Measurements from ENCODE around the gene BIRC6. TPM values are rescaled to one million over a fixed set of nuclear protein-coding genes. Genes with fewer than 3 reads are reported as not detected.
"Not testable (repeated sequence)": the region's sequence is repeated elsewhere in the genome, so short reads cannot be mapped to it uniquely, and the experiment has no call there.

BIRC6 gene
- total RNA-seq, 1 experiment from 2014 or later, result 63.1 TPM

GRCh38 chr2:32534831-32535230 is 178.0 kb downstream of the BIRC6 start (continued):
- TF ChIP-seq, protein P1, sequence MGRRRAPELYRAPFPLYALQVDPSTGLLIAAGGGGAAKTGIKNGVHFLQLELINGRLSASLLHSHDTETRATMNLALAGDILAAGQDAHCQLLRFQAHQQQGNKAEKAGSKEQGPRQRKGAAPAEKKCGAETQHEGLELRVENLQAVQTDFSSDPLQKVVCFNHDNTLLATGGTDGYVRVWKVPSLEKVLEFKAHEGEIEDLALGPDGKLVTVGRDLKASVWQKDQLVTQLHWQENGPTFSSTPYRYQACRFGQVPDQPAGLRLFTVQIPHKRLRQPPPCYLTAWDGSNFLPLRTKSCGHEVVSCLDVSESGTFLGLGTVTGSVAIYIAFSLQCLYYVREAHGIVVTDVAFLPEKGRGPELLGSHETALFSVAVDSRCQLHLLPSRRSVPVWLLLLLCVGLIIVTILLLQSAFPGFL (CRISPR knock-in tag; IDR thresholded peaks at IDR 0.05; ENCODE audit: borderline replicate concordance), result no peak
- TF ChIP-seq ATF6 (CRISPR knock-in tag; IDR thresholded peaks at IDR 0.05), result no peak

DNA sequence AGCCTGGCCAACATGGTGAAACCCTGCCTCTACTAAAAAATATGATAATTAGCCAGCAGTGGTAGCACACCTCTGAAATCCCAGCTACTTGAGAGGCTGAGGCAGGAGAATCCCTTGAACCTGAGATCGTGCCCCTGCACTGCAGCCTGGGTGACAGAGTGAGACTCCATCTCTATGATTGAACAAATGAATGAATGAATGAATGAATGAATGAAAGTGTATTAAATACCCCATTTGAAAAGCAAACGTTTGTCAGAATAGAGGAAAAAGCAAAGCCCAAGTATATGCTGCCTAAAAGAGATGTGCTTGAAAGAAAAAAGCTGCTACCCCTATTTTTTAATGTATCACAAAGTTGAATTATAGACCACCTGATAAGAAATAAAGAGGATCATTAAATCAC is 181.9 kb downstream of the BIRC6 start:
- H3K4me1 Mint-ChIP-seq, result no peaks in the 10 kb centered on the region
- CTCF ChIA-PET, result interaction anchor here (1.1 kb wide), 1 partner anchor 9 kb away, joined by 3 read pairs; no protein-coding TSS in a partner anchor
- POLR2A ChIA-PET, result no interaction called here
- no peak overlapping the region for H3K27ac Mint-ChIP-seq
- no peak for DNase-seq (ENCODE audit: low spot score)
- H3K4me3 Mint-ChIP-seq, result no peak overlapping the region
- ATAC-seq, result no peak
- no peaks in the 10 kb centered on the region for H3K9me3 Mint-ChIP-seq
- peaks cover 23% of the 10 kb centered on the region for H3K36me3 Mint-ChIP-seq
- TF ChIP-seq, protein P2, sequence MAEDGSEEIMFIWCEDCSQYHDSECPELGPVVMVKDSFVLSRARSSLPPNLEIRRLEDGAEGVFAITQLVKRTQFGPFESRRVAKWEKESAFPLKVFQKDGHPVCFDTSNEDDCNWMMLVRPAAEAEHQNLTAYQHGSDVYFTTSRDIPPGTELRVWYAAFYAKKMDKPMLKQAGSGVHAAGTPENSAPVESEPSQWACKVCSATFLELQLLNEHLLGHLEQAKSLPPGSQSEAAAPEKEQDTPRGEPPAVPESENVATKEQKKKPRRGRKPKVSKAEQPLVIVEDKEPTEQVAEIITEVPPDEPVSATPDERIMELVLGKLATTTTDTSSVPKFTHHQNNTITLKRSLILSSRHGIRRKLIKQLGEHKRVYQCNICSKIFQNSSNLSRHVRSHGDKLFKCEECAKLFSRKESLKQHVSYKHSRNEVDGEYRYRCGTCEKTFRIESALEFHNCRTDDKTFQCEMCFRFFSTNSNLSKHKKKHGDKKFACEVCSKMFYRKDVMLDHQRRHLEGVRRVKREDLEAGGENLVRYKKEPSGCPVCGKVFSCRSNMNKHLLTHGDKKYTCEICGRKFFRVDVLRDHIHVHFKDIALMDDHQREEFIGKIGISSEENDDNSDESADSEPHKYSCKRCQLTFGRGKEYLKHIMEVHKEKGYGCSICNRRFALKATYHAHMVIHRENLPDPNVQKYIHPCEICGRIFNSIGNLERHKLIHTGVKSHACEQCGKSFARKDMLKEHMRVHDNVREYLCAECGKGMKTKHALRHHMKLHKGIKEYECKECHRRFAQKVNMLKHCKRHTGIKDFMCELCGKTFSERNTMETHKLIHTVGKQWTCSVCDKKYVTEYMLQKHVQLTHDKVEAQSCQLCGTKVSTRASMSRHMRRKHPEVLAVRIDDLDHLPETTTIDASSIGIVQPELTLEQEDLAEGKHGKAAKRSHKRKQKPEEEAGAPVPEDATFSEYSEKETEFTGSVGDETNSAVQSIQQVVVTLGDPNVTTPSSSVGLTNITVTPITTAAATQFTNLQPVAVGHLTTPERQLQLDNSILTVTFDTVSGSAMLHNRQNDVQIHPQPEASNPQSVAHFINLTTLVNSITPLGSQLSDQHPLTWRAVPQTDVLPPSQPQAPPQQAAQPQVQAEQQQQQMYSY (CRISPR knock-in tag; IDR thresholded peaks at IDR 0.05), result no peak
- TF ChIP-seq MLX (CRISPR knock-in tag; IDR thresholded peaks at IDR 0.05) (no peak), E2F5 (CRISPR knock-in tag; IDR thresholded peaks at IDR 0.05) (no peak), CBFB (CRISPR knock-in tag; IDR thresholded peaks at IDR 0.05; ENCODE audit: low read depth) (no peak), SMAD4 (CRISPR knock-in tag; IDR thresholded peaks at IDR 0.05) (no peak), TEAD1 (CRISPR knock-in tag; IDR thresholded peaks at IDR 0.05) (no peak), ATF6 (CRISPR knock-in tag; IDR thresholded peaks at IDR 0.05) (no peak), RELA (CRISPR knock-in tag; IDR thresholded peaks at IDR 0.05; ENCODE audit: borderline replicate concordance) (no peak), ZNF121 (CRISPR knock-in tag; IDR thresholded peaks at IDR 0.05) (no peak), MXD4 (CRISPR knock-in tag; IDR thresholded peaks at IDR 0.05; ENCODE audit: borderline replicate concordance) (no peak), IRF1 (CRISPR knock-in tag; IDR thresholded peaks at IDR 0.05) (no peak), E2F4 (CRISPR knock-in tag; IDR thresholded peaks at IDR 0.05; ENCODE audit: borderline replicate concordance, low read depth) (no peak), GABPB1 (CRISPR knock-in tag; IDR thresholded peaks at IDR 0.05) (no peak)
- TF ChIP-seq, protein P3, sequence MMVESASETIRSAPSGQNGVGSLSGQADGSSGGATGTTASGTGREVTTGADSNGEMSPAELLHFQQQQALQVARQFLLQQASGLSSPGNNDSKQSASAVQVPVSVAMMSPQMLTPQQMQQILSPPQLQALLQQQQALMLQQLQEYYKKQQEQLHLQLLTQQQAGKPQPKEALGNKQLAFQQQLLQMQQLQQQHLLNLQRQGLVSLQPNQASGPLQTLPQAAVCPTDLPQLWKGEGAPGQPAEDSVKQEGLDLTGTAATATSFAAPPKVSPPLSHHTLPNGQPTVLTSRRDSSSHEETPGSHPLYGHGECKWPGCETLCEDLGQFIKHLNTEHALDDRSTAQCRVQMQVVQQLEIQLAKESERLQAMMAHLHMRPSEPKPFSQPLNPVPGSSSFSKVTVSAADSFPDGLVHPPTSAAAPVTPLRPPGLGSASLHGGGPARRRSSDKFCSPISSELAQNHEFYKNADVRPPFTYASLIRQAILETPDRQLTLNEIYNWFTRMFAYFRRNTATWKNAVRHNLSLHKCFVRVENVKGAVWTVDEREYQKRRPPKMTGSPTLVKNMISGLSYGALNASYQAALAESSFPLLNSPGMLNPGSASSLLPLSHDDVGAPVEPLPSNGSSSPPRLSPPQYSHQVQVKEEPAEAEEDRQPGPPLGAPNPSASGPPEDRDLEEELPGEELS (CRISPR knock-in tag; IDR thresholded peaks at IDR 0.05), result no peak
- TF ChIP-seq, protein P4, sequence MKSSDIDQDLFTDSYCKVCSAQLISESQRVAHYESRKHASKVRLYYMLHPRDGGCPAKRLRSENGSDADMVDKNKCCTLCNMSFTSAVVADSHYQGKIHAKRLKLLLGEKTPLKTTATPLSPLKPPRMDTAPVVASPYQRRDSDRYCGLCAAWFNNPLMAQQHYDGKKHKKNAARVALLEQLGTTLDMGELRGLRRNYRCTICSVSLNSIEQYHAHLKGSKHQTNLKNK (CRISPR knock-in tag; IDR thresholded peaks at IDR 0.05), result no peak
- no peaks in the 10 kb centered on the region for H3K27me3 Mint-ChIP-seq (ENCODE audit: low read depth)

GRCh38 chr2:32552483-32552882 is 195.7 kb downstream of the BIRC6 start:
- POLR2A ChIA-PET, ATAC-seq: not testable (repeated sequence)

More at GRCh38 chr2:32552483-32552882, 195.7 kb downstream of the BIRC6 start:
- H3K9me3 Mint-ChIP-seq; H3K36me3 Mint-ChIP-seq; H3K27ac Mint-ChIP-seq; CTCF ChIA-PET; H3K4me1 Mint-ChIP-seq; H3K27me3 Mint-ChIP-seq (ENCODE audit: low read depth); DNase-seq (ENCODE audit: low spot score); H3K4me3 Mint-ChIP-seq: not testable (repeated sequence)
